Dedifferentiated amniotic fluid mesenchymal stem cell (primary cell): Measurements from ENCODE around the gene MGME1.

Source experiments
- DNase-seq: peaks from one replicate; pipeline ENCODE4 v3.0.0-alpha.2; 2016; ENCODE audit errors: extremely low spot score

MGME1 gene

DNA sequence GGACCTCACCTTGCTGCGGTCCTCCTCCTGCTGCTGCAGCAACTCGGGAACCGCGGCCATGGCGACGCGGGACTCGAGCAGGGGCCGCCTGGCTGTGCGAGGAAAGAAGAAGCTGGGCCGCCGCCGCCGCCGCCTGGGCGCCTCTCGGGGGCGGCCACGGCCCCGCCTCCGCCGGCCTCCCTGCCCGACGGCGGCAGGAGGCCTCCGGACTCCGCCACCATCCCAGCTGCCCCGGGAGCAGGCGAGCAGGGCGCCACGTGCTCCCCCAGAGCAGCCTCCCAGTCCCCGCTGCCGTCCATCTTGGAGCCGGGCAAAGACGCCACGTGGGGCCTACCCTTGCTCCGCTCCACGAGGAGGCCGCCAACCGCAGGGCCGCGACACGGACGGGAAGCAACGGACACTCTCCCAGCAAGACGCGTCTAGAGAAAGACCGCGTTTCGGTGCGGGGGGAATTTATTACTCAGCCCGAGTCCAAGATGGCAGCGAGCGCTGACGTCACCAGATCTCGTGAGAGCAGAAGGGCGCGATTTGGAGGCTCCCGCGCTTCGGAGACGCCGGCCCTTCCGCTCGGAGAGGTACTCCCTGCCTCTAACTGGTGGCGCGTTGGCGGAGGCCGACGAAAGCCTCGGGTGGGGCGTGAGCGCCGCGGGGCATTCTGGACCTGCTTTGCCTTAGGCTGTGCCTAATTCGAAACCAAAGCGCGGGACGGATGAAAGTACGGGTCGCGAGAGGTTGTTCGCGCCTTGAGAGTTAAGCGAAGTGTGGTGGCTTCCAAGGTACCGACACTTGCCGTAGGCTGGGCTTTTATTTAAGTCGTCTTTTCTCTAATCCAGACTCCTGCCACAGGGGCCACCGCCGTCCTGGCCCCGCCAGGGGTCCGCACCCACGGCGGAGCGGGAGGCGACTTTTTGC is at the start of gene MGME1, which contains the start of gene SNX5:
MGME1 (plus strand) TSS at position 653 of the 912 bp plus-strand sequence. CDS start 842 bp downstream, outside the sequence.
SNX5 (minus strand) TSS at position 429 of the 912 bp plus-strand sequence; CDS start at position 60, 369 bp downstream.
- DNase-seq: peak; percentile 98

DNA sequence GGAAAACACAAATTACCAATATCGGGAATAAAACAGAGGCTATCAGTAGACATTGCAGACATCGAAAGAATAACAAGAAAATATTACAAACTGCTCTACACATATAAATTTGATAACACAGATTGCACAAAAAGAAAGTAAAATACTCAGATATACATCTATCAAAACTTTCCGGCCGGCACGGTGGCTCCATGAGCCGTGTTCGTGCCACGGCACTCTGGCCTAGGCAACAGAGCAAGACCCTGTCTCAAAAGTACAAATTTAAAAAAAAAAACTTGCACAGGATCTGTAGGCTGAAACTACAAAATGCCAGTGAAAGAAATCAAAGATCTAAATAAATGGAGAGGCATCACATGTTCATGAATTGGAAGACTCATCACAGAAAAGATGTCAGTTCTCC is 49.7 kb upstream of the MGME1 start:
- no peak for DNase-seq

- DNase-seq: no peak
These were observed 47.0 kb upstream of the MGME1 start for GRCh38 chr20:17921774-17922173.

GRCh38 chr20:17925141-17925939 is 43.5 kb upstream of the MGME1 start:
- DNase-seq: no peak

DNA sequence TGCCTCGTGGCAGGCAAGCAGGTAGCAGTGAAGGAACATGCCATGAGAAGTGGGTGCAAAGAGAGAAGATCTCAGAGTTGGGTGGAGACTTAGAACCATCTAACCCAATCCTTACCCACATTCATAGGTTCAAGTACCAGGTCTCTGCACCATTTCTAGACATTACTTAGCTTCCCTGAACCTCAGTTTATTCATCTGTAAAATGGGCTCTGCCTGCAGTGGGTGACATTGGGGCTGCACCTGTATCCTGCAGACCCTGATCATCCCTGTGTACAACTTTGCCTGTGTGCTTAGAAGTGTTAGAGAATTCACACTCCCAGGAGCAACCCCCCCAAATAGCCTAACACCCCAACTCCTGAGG is 42.9 kb upstream of the MGME1 start:
- no peak for DNase-seq

DNA sequence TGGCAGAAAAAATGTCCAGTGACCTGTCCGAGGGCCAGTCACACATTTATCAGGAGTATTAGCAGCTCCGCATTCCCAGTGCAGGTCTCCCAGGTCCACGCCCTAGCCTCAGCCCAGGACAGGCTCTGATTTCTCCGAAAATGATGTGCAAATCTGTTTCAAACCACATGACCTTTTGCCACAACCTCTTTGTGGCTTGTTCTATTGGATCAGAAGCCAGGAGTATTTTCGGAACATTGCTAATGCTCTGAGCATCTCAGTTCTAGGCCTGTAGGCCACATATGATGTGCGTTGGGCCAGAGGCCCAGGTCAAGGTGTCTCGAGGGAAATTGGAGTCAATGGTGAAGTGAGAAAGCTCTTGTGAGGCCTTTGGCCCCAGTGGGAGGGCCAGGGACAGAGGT is 40.6 kb upstream of the MGME1 start:
- no peak for DNase-seq

DNA sequence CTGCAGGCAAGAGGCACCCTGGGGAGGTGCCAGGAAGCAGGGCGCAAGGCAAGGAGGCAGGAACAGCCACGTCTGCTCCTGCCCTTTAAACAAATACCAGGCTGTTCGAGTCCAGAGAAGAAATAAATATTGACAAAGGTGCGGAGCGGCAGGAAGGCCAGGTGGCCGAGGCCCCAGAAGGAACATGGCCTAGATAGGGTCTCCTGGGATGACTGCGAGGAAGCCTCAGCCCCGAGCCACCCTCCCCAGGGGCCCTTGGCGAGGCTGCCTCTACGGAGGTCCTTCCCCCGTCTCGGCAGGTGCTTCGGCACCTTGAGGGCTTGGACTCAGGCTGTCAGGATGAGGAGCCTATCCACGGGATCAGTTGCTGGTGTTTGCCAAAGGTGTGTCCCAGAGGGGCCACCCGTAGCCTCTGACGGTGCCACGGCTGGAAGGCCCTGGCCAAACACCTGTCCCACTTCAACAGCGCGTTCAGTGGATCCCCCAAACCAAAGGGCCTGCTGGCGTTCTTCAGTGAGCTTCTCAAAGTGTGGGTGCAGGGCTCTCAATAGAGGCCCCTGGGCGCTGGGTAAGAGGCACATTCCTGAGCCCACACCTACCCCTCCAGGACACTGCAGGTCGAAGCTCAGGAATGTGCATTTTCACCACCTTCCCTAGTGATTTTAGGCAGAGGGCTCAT is 40.0 kb upstream of the MGME1 start:
- DNase-seq: no peak

DNA sequence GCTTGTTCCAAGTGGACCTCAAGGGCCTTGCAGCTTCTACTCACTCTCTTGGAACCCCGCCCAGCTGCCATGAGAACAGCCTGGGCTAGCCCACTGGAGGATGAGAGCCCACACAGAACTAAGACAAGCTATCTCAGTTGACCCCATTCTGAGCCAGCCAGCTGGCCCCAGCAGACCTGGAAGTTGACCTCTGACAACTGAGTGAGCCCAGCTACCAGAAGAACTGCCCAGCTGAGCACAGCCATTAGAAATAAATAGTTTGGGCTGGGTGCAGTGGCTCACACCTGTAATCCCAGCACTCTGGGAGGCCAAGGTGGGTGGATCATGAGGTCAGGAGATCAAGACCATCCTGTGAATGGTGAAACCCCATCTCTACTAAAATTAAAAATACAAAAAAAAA is 37.3 kb upstream of the MGME1 start:
- no peak for DNase-seq

DNA sequence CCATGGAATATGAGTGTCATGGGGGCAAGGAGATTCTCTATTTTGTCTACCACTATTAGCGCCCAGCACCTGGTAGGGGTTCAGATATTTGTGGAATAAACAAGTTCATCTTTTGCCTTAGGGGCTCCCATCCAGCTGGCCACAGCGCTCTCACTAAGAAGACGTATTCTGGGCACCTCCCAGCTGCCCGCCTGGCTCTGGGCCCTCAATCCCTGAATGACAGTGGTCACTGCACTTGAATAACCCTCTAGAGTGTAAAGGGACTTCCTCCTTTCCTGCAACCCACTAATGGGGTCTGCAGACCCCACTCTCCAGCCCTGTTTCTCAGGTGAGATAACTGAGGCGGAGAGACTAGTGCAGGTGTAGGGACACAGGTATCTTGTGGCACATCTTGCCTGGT is 36.4 kb upstream of the MGME1 start:
- DNase-seq: no peak

DNA sequence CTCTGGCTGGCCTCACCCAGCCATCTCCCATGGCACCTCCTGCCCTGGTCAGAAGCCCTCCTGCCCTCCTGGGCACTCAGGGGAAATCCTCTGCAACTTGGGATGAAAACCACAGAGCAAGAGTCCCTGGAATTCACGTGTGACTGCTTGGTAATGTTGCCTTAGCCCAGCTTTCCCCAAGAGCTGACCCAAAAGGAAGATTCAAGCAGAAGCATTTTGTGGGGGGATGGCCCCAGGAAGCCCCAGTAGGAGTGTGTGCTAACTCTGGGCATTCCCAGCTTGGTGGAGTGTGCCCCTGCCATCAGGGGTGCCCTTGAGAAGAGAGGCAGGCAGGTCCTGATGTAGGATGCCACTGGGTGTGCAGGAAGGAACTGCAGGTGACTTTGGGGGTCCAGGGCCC is 35.7 kb upstream of the MGME1 start:
- no peak for DNase-seq

DNA sequence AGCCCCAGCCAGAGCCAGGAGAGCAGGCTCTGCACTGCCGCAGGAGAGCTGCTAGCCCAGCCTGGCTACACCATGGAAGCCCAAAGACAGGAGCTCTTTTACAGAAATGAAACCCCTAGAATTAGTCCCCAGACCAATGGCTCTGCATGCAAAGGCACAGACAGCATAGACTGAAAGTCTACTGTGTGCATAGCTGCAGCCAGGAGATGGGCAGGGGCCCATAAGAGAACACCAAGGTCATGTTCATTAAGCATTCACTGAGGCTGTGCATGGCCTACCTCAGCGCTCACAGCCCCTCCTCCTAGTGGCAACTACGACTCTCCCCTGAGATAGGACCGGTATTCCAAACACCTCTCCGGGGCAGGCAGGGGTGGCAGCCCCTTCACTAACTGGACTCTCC is 35.1 kb upstream of the MGME1 start:
- DNase-seq: no peak

- peak; percentile 47 for DNase-seq
These were observed 34.5 kb upstream of the MGME1 start for GRCh38 chr20:17934141-17934862.

- no peak for DNase-seq
These were observed 33.6 kb upstream of the MGME1 start for GRCh38 chr20:17935186-17935585.

GRCh38 chr20:17935761-17936160 is 33.1 kb upstream of the MGME1 start:
- no peak for DNase-seq

DNA sequence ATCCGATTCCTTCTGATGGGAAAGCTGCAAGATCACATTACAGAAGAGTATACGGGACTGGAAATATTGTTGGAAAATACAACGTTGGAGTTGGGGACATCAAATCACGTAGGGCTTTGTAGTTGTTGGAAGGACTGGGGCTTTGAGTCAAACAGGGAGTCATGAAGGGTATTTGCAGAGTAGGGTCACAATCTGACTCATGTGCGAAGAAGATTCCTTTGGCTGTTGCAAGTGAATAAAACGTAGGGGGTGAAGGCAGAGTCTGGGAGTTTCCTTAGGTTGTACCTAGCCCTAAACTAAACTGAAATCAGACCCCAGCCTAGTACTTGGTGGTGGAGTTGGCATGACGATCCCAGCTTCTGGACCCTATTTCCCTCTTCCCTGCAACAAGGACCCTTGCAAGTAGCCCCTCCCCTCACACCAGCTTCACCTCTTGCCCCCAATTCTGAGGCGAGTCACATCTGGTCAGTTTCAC is 32.5 kb upstream of the MGME1 start:
- DNase-seq: no peak

- DNase-seq: peak; percentile 61
These were observed 31.8 kb upstream of the MGME1 start for GRCh38 chr20:17936761-17937732.

GRCh38 chr20:17938871-17939619 is 29.8 kb upstream of the MGME1 start:
- DNase-seq: no peak

DNA sequence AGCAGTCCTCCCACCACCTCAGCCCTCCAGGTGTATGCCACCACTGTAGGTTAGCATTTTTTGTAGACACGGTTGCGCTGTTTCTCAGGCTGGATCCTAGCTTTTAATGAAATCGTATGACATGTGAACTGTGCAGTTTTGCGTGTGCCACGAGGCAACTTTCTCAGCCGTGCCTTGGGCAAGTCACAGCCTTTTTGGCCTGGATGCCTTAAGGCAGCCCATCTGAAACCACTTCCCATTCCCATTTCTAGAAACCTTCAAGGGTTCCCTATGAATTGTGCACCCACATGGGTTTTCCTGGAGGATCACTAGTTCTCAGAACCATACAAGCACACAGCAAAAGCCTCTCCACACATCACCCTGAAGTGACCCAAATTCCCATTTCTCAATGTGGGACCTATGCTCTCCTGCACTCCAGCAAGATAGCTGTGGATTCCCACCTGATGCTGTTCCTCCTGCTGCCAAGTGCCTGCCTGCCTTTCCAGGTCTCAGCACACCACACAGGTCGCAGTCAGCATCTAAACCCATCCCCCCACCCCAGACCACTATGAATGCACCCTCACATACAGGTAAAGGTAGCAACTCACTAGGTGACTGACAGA is 29.1 kb upstream of the MGME1 start:
- no peak for DNase-seq
